Omental fat pad (tissue), 4 donors: ENCODE data around the gene GMPR. TPM values are rescaled to one million over a fixed set of nuclear protein-coding genes. Genes with fewer than 3 reads are reported as not detected.
"Not testable (repeated sequence)": the region's sequence is repeated elsewhere in the genome, so short reads cannot be mapped to it uniquely, and the experiment has no call there.

ENCODE experiments used
- ATAC-seq: fragments of 150-250 bp; one replicate; pipeline ENCODE4 v1.9.1; 2016; ENCODE audit warnings: mild to moderate bottlenecking, moderate library complexity; ENCODE audit not compliant: low FRiP score
- DNase-seq: peaks from one replicate; pipeline ENCODE4 v3.0.0-alpha.2; 2019; ENCODE audit warnings: low spot score
- CTCF ChIP-seq, 3 donors: fragments of 450-650 bp; IDR thresholded peaks; one replicate each; pipeline ENCODE4 v1.5.1; 2016 to 2017; ENCODE audit warnings: antibody characterized with exemption in 3 of 3, mild to moderate bottlenecking in 3 of 3, moderate library complexity in 2 of 3
- total RNA-seq, 4 donors: library from RNA; depleted of rRNA; stranded (reverse); fragments of >200 nt; gene quantifications; one replicate each; pipeline ENCODE4 v1.1.0, GENCODE V29; 2016

GMPR gene
- total RNA-seq, 4 donors from 2014 or later: 2.4 to 24.5 (median 9.9) TPM

DNA sequence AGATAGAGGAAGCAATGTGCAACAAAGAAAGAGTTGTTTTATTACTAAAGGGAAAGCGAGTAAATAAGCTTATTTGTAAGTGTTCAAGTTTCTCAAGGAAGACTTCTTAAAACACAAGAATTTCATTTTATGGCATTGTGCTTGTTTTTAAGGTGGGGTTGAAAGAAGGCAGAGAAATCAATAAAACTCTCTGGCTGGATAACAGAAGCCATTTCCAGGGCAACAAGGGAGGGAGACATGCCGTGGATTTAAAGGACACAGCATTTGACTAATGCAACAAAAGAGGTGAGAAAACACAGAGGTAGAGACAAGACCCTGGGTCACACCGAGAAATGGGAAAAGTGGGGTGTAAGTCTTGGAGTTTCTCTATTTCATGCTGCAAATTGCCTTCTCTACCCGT is 28.8 kb upstream of the GMPR start:
- DNase-seq (no peak), ATAC-seq (no peak)
- no peak for TF ChIP-seq CTCF (IDR thresholded peaks at IDR 0.05)

GRCh38 chr6:16212276-16212675 is 26.1 kb upstream of the GMPR start:
- no peak for TF ChIP-seq CTCF (IDR thresholded peaks at IDR 0.05)
- ATAC-seq (no peak), DNase-seq (no peak)

DNA sequence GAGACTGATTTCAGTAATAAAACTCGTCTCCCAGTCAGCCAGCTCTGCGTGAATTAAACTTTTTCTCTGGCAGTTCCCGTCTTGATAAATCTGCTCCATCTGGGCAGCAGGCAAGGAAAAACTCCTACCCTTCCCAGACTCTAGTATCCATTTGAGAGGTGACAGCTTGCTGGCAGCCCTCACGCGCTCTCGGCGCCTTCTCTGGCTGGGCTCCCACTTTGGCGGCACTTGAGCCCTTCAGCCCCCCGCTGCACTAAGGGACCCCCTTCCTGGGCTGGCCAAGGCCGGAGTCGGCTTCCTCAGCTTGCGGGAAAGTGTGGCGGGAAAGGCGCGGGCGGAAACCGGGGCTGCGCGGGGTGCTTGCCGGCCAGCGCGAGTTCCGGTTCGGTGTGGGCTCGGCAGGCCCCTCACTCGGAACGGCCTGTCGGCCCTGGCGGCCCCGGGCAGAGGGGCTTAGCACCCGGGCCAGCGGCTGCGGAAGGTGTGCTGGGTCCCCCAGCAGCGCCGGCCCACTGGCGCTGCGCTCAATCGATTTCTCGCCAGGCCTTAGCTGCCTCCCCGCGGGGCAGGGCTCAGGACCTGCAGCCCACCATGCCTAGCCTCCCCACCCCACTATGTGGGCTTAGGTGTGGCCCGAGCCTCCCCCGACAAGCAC is 21.8 kb upstream of the GMPR start:
- ATAC-seq (peak; percentile 33), DNase-seq (no peak)
- no peak for TF ChIP-seq CTCF (IDR thresholded peaks at IDR 0.05)

DNA sequence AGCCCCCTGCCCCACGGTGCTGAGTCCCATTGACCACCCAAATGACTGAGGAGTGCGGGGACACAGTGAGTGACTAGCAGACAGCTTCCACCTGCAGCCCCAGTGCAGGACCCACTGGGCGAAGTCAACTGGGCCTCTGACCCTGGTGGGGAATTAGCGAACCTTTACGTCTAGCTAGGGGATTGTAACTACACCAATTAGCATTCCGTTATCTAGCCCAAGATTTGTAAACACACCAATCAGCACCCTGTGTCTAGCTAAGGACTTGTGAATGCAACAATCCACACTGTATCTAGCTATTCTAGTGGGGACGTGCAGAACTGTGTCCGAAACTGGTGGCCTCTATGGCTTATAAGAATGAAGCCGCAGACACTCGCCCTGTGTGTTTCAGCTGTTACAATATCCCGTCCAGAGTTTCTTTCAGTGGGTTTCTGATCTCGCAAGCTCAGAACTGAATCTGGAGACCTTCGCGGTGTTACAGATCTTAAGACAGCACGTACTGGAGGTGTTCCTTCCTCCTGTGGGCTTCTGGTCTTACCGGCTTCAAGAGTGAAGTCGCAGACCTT is 21.1 kb upstream of the GMPR start:
- DNase-seq (no peak), ATAC-seq (no peak)

DNA sequence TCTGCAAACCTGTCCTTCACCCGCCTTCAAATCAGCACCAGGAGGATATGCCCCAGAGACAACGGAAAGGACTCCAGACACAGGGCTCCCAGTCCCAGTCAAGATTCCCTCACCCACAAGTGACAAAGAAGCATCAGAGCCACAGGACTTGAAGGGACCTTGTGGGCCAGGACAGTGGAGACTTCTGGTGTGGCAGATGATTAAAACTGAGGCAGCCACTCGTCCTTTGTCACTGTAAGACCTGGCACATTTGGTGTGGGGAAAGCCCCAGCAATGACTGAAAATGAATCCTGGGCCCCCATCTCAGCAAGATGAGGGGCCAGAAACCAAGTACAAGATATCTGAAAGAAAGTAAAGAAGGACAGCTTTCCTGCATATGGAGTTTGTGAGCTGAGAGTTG is 15.6 kb upstream of the GMPR start:
- ATAC-seq: no peak
- DNase-seq: no peak
- no peak for TF ChIP-seq CTCF (IDR thresholded peaks at IDR 0.05)

More for the DNA sequence above, 21.1 kb upstream of the GMPR start:
- no peak for TF ChIP-seq CTCF (IDR thresholded peaks at IDR 0.05)

DNA sequence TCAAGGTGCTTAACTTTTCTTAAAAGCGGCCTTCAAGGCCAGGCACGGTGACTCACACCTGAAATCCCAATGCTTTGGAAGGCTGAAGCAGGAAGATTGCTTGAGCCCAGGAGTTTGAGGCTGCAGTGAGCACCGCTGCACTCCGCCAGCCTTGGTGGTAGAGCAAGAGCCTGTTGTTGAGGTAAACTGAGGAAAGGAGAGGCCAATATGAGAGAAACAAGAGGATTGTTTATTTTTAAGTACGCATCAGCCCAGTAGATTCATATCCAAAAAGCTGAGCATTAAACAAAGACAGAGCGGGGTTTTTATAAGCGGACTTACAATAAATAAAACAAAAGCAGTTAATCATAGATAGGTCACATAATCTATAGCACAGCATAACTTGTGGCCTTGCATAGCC is 15.0 kb upstream of the GMPR start:
- DNase-seq: no peak
- ATAC-seq: no peak
- TF ChIP-seq CTCF (IDR thresholded peaks at IDR 0.05): no peak

- no peak for DNase-seq
Measured at GRCh38 chr6:16224409-16224808, 14.0 kb upstream of the GMPR start.

DNA sequence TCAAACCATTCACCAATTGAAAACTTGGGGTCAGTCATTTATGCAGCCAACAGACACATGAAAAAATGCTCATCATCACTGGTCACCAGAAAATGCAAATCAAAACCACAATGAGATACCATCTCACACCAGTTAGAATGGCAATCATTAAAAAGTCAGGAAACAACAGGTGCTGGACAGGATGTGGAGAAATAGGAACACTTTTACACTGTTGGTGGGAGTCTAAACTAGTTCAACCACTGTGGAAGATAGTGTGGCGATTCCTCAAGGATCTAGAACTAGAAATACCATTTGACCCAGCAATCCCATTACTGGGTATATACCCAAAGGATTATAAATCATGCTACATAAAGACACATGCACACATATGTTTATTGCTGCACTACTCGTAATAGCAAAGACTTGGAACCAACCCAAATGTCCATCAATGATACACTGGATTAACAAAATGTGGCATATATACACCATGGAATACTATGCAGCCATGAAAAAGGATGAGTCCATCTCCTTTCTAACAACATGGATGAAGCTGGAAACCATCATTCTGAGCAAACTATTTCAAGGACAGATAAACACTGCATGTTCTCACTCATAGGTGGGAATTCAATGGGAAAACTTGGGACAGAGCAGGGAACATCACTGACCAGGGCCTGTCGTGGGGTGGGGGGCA is 13.2 kb upstream of the GMPR start:
- not testable (repeated sequence) for ATAC-seq, DNase-seq

More at GRCh38 chr6:16224409-16224808, 14.0 kb upstream of the GMPR start:
- no peak for TF ChIP-seq CTCF (IDR thresholded peaks at IDR 0.05)
- ATAC-seq: no peak

DNA sequence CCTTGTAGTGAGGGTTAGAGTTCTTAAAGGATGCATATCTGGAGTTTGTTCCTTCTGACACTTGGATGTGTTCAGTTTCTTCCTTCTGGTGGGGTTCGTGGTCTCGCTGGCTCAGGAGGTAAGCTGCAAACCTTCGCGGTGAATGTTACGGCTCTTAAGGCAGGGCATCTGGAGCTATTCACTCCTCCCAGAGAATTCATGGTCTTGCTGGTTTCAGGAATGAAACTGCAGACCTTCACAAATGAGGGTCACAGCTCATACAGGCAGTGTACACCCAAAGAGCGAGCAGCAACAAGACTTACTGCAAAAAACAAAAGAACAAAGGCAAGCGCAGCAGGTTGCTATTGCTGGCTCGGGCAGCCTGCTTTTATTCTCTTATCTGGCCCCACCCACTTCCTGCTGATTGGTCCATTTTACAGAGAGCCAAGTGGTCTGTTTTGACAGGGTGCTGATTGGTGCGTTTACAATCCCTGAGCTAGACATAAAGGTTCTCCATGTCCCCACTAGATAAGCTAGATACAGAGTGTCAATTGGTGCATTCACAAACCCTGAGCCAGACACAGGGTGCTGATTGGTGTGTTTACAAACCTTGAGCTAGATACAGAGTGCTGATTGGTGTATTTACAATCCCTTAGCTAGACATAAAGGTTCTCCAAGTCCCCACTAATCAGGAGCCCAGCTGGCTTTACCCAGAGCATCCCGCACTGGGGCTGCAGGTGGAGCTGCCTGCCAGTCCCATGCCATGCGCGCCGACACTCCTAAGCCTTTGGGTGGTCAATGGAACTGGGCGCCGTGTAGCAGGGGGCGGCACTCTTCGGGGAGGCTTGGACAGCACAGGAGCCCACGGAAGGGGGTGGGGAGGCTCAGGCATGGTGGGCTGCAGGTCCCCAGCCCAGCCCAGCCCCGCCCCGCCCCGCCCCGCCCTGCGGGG is 12.0 kb upstream of the GMPR start:
- ATAC-seq, DNase-seq: not testable (repeated sequence)
